NCI-H510A (cell line): ENCODE data around the gene MAP3K14.

Experiments
- DNase-seq: peaks from one replicate; lab custom pipeline; 2025; lab: John Stamatoyannopoulos, UW

The MAP3K14 gene

DNA sequence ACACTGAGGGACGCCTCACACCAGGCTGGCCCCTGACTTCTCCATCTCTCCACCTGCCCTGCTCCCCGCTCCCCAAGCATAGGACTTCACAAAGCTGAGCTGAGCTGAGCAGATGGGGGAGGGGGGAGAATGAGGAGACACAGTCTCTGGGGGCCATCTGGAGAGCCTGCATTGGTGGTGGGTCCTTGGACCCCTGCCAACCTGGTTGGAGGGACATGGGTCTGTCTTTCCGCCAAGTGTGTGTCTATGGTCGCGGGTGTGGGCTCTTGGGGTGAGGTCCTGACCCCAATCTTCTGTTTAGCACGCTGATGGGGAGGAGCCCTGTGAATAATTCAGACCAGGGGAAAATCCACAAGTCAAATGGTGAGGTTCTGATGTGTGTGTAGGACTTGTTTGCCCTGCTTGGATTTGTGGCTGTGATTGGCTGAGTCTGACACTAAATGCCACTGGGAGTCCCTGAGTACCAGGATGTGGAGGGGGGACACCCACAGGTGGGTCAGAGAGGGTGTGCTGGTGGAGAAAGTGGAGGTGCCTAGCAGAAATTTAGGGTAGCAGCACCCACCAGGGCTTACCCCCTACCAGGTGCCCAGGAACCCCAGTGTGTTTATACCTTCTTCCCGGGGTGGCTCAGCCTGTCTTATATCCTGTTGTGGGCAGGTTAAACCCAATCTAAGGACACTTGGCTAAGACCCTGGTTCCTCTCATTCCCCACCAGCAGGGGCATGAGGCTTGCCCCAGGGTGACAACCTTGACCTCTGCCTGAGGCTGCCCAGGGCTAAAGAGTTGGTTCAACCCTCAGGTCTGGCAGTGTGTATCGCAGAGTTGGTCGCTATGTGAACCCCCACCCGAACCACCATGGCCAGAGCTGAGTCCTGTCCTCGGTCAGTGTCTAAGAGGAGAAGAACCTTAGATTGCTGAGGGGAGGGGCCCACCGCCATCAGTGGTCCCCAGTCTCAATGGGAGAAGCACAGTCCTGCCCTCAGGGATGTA, 93.0 kb downstream of the MAP3K14 start:
- no peak for DNase-seq

GRCh38 chr17:45222996-45223538, 93.8 kb downstream of the MAP3K14 start:
- DNase-seq = no peak

DNA sequence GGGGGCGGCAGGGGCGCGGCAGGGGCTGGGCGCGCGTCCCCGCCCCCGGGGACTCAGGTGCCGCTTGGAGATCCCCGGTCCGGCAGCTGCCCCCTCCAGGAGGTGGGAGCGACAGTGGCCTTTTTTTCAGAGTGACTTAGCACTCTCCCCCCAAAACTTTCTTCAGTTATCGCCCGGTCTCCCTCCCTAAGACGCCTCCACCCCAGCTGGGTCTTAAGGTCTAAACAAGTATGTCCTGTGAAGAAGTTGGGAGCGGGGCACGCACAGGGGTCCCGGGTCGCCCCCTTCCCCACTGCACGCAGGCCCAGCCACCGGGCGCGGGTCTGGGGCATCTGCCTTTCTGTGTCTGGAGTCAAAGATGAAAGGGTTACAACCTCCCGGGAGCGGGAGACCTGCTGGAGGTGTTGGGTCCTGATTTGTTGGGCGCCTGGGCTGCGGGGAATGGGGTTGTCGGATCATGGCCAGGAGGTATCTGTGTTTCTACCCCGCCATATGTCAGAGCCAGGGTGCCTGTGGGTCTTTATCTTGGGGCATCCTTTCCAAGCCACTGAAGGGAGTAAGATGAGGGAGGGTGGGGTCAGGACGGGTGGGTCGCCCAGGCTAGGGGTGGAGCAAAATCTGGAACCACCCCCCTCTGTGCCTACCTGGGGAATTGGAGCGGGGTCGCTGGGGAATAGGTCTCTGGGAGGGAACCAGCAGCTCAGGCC, 94.4 kb downstream of the MAP3K14 start:
- no peak for DNase-seq

GRCh38 chr17:45222014-45222288, 94.9 kb downstream of the MAP3K14 start:
- no peak for DNase-seq

GRCh38 chr17:45221081-45222013, 95.5 kb downstream of the MAP3K14 start, which contains the start of gene FMNL1:
Gene FMNL1 (plus strand): TSS chr17:45221885. CDS start chr17:45222125, 240 bp downstream.
- no peak for DNase-seq

- DNase-seq = no peak
These were observed 96.7 kb downstream of the MAP3K14 start for GRCh38 chr17:45220079-45220478.

GRCh38 chr17:45218895-45219661, 97.7 kb downstream of the MAP3K14 start:
- DNase-seq = no peak
